A673 (cell line): ENCODE data around the gene CTIF.

Experiments used
- CTCF ChIP-seq: fragments of 300-800, 200-600 bp; sonication (generic); conservative IDR thresholded peaks from 2 replicates; pipeline ENCODE4 v1.5.1; 2017; ENCODE audit warnings: low read depth, mild to moderate bottlenecking, antibody characterized with exemption, low read length, moderate library complexity, mixed read lengths
- EZH2 ChIP-seq: fragments of 200-600 bp; sonication (generic); IDR thresholded peaks from 2 replicates; pipeline ENCODE4 v1.6.1; 2017; ENCODE audit warnings: borderline replicate concordance, low read depth, mild to moderate bottlenecking, mixed read lengths, antibody characterized with exemption, low read length; ENCODE audit not compliant: poor library complexity, severe bottlenecking

- no peak for TF ChIP-seq CTCF
- TF ChIP-seq EZH2, result no peak
Observed at GRCh38 chr18:48634975-48635374, 96.1 kb downstream of the CTIF start.
